H9 (cell line): ENCODE results near the gene YDJC. TPM values are rescaled to one million over a fixed set of nuclear protein-coding genes. Genes with fewer than 3 reads are reported as not detected.

Experiments
- DNase-seq: peaks from one replicate; pipeline ENCODE4 v3.0.0-alpha.2; 2017
- H2AFZ ChIP-seq: one replicate; pipeline ENCODE4 v1.6.1; 2013; ENCODE audit warnings: mild to moderate bottlenecking, low read length, control low read depth, moderate library complexity
- H2AK5ac ChIP-seq: 2 replicates; pipeline ENCODE4 v1.6.1; 2013; ENCODE audit warnings: low read length, control low read depth, mixed read lengths; ENCODE audit not compliant: insufficient read length
- H2BK120ac ChIP-seq: one replicate; pipeline ENCODE4 v1.6.1; 2013; ENCODE audit warnings: low read depth, mild to moderate bottlenecking, low read length, control low read depth, inconsistent platforms; ENCODE audit not compliant: poor library complexity, severe bottlenecking
- H2BK12ac ChIP-seq: 2 replicates; pipeline ENCODE4 v1.6.1; 2013; ENCODE audit warnings: low read length, control low read depth, mixed read lengths, low read depth; ENCODE audit not compliant: insufficient read length
- H2BK15ac ChIP-seq: 2 replicates; pipeline ENCODE4 v1.6.1; 2013; ENCODE audit warnings: low read depth, low read length, control low read depth
- H2BK20ac ChIP-seq: one replicate; pipeline ENCODE4 v1.6.1; 2013; ENCODE audit warnings: low read depth, mild to moderate bottlenecking, low read length, control low read depth, inconsistent platforms; ENCODE audit not compliant: poor library complexity, severe bottlenecking
- H2BK5ac ChIP-seq: 2 replicates; pipeline ENCODE4 v1.6.1; 2013; ENCODE audit warnings: low read length, control low read depth, mixed read lengths; ENCODE audit not compliant: insufficient read length
- H3K14ac ChIP-seq: 2 replicates; pipeline ENCODE4 v1.6.1; 2013; ENCODE audit warnings: low read length, control low read depth; ENCODE audit not compliant: insufficient read depth
- H3K18ac ChIP-seq: 2 replicates; pipeline ENCODE4 v1.6.1; 2013; ENCODE audit warnings: low read depth, mild to moderate bottlenecking, mixed read lengths, low read length, control low read depth; ENCODE audit not compliant: insufficient read length
- H3K23ac ChIP-seq: 2 replicates; pipeline ENCODE4 v1.6.1; 2013; ENCODE audit warnings: low read length, control low read depth, mixed read lengths, low read depth; ENCODE audit not compliant: insufficient read length
- H3K23me2 ChIP-seq: 2 replicates; pipeline ENCODE4 v1.6.1; 2013; ENCODE audit warnings: low read depth, mild to moderate bottlenecking, mixed read lengths, low read length, control low read depth; ENCODE audit not compliant: insufficient read length, poor library complexity, severe bottlenecking
- H3K27ac ChIP-seq: 2 replicates; pipeline ENCODE4 v1.5.1; 2013; ENCODE audit warnings: low read length, control low read depth, mixed read lengths, low read depth; ENCODE audit not compliant: insufficient read length
- H3K27me3 ChIP-seq: 2 replicates; pipeline ENCODE4 v1.6.1; 2013; ENCODE audit warnings: low read length, control low read depth, inconsistent platforms; ENCODE audit not compliant: insufficient read depth
- H3K4ac ChIP-seq: 2 replicates; pipeline ENCODE4 v1.6.1; 2013; ENCODE audit warnings: low read depth, mild to moderate bottlenecking, control low read depth, inconsistent platforms, low read length, moderate library complexity
- H3K4me1 ChIP-seq: 2 replicates; pipeline ENCODE4 v1.6.1; 2013; ENCODE audit warnings: low read length, control low read depth, inconsistent platforms; ENCODE audit not compliant: insufficient read depth
- H3K4me2 ChIP-seq: 2 replicates; pipeline ENCODE4 v1.6.1; 2013; ENCODE audit warnings: low read length, control low read depth, mixed read lengths; ENCODE audit not compliant: insufficient read length, insufficient read depth
- H3K56ac ChIP-seq: 2 replicates; pipeline ENCODE4 v1.6.1; 2013; ENCODE audit warnings: low read depth, mild to moderate bottlenecking, mixed read lengths, low read length, control low read depth; ENCODE audit not compliant: insufficient read length
- H3K79me1 ChIP-seq: 2 replicates; pipeline ENCODE4 v1.6.1; 2013; ENCODE audit warnings: low read depth, mild to moderate bottlenecking, moderate library complexity, low read length, control low read depth, inconsistent platforms; ENCODE audit not compliant: insufficient read depth, poor library complexity, severe bottlenecking
- H3K79me2 ChIP-seq: 2 replicates; pipeline ENCODE4 v1.6.1; 2013; ENCODE audit warnings: low read length, control low read depth, inconsistent platforms; ENCODE audit not compliant: insufficient read depth
- H3K9ac ChIP-seq: 2 replicates; pipeline ENCODE4 v1.6.1; 2013; ENCODE audit warnings: low read length, control low read depth, mixed read lengths; ENCODE audit not compliant: insufficient read length; ENCODE audit errors: extremely low read depth
- H3K9me3 ChIP-seq: one replicate; pipeline ENCODE4 v1.6.1; 2013; ENCODE audit warnings: low read depth, low read length, inconsistent platforms; ENCODE audit not compliant: control insufficient read depth
- H3T11ph ChIP-seq: one replicate; pipeline ENCODE4 v1.6.1; 2013; ENCODE audit warnings: mild to moderate bottlenecking, low read length, control low read depth, inconsistent platforms
- H4K20me1 ChIP-seq: one replicate; pipeline ENCODE4 v1.6.1; 2013; ENCODE audit not compliant: control insufficient read depth, insufficient read length, insufficient read depth
- H4K5ac ChIP-seq: 2 replicates; pipeline ENCODE4 v1.6.1; 2013; ENCODE audit warnings: low read depth, mild to moderate bottlenecking, mixed read lengths, low read length, control low read depth; ENCODE audit not compliant: insufficient read length
- H4K8ac ChIP-seq: replicated peaks from 2 replicates; pipeline ENCODE4 v1.6.1; 2013; ENCODE audit warnings: low read length, control low read depth, mixed read lengths, low read depth; ENCODE audit not compliant: insufficient read length
- H4K91ac ChIP-seq: 2 replicates; pipeline ENCODE4 v1.6.1; 2013; ENCODE audit warnings: low read depth, mild to moderate bottlenecking, moderate library complexity, mixed read lengths, low read length, control low read depth; ENCODE audit not compliant: insufficient read length
- H3K27ac Mint-ChIP-seq, 3 experiments: 2 replicates in 2 of 3; 3 replicates in 1 of 3; pipeline ENCODE4 v1.8.0; 2020 to 2021; ENCODE audit warnings: mixed read lengths in 3 of 3, mild to moderate bottlenecking in 1 of 3, moderate library complexity in 1 of 3
- H3K27me3 Mint-ChIP-seq: 2 replicates; pipeline ENCODE4 v1.8.0; 2021; ENCODE audit warnings: low read depth, mild to moderate bottlenecking, moderate library complexity, mixed read lengths
- H3K36me3 Mint-ChIP-seq, 3 experiments: 2 replicates in 2 of 3; 3 replicates in 1 of 3; pipeline ENCODE4 v1.8.0; 2020 to 2021; ENCODE audit warnings: low read depth in 3 of 3, mixed read lengths in 3 of 3; ENCODE audit not compliant: insufficient read depth in 1 of 3
- H3K4me1 Mint-ChIP-seq, 2 experiments: 2 replicates each; pipeline ENCODE4 v1.8.0; 2020; ENCODE audit warnings: mixed read lengths in 2 of 2
- H3K4me3 Mint-ChIP-seq, 2 experiments: 2 replicates in 1 of 2; 3 replicates in 1 of 2; pipeline ENCODE4 v1.8.0; 2020 to 2021; ENCODE audit warnings: mild to moderate bottlenecking in 2 of 2, mixed read lengths in 2 of 2, moderate library complexity in 1 of 2
- H3K9me3 Mint-ChIP-seq, 2 experiments: 2 replicates in 1 of 2; 3 replicates in 1 of 2; pipeline ENCODE4 v1.8.0; 2020; ENCODE audit warnings: mild to moderate bottlenecking in 2 of 2, mixed read lengths in 2 of 2, moderate library complexity in 1 of 2
- CTCF ChIP-seq: fragments of 200-600 bp; sonication (generic); conservative IDR thresholded peaks from 3 replicates; pipeline ENCODE4 v1.8.0; 2021; ENCODE audit warnings: antibody characterized with exemption, mild to moderate bottlenecking
- WGBS: extraction: QIAGEN DNeasy Blood & Tissue Kit; methylation state at CpG from one replicate; pipeline ENCODE4 v1.1.7; 2013; ENCODE audit warnings: missing lambda C conversion rate, low lambda C conversion rate, mixed read lengths; ENCODE audit not compliant: insufficient read length; ENCODE audit errors: extremely low coverage; 5-methylcytosine and 5-hydroxymethylcytosine counted together
- total RNA-seq: library from RNA; stranded (reverse); gene quantifications from 2 replicates; pipeline ENCODE4 v1.2.1, GENCODE V29; 2021

The YDJC gene
- total RNA-seq, 1 experiment from 2014 or later: 30.2 TPM

- no peak overlapping the region for H3K56ac ChIP-seq
- no CpG with 5 or more reads among the region's 12 CpGs for WGBS
- H3K27me3 Mint-ChIP-seq: no peaks in the 10 kb centered on the region; the same call in 1 of the 2 replicates
These were observed 44.9 kb upstream of the YDJC start for GRCh38 chr22:21674638-21675245.

More at GRCh38 chr22:21674638-21675245, 44.9 kb upstream of the YDJC start:
- H2BK5ac ChIP-seq: no peak overlapping the region
- H3K79me1 ChIP-seq: no peaks in the 10 kb centered on the region
- no peak for TF ChIP-seq CTCF
- no peak overlapping the region for H3K14ac ChIP-seq
- H3K27me3 ChIP-seq: no peaks in the 10 kb centered on the region
- H3T11ph ChIP-seq: no peak overlapping the region
- H2BK15ac ChIP-seq: no peak overlapping the region
- H3K23me2 ChIP-seq: no peaks in the 10 kb centered on the region
- no peak overlapping the region for H2BK120ac ChIP-seq
- H4K91ac ChIP-seq: no peak overlapping the region
- no peak overlapping the region for H3K4ac ChIP-seq
- no peaks in the 10 kb centered on the region for H4K20me1 ChIP-seq
- no peak overlapping the region for H3K23ac ChIP-seq
- H3K9ac ChIP-seq: no peak overlapping the region
- H3K4me1 ChIP-seq: no peaks in the 10 kb centered on the region
- no peak overlapping the region for H3K27ac ChIP-seq
- Mint-ChIP-seq H3K4me1 (peaks cover 0 to 7% of the 10 kb centered on the region in 2 experiments; a peak in 2 of 4 replicates), H3K36me3 (peaks cover 44 to 76% (median 75%) of the 10 kb centered on the region in 3 experiments), H3K27ac (no peak overlapping the region; a peak in 1 of 7 replicates), H3K9me3 (peaks cover 10 to 13% of the 10 kb centered on the region in 2 experiments; a peak in 4 of 5 replicates), H3K4me3 (no peak overlapping the region)
- H4K5ac ChIP-seq: no peak overlapping the region
- no peak overlapping the region for H3K4me2 ChIP-seq
- H3K9me3 ChIP-seq: no peaks in the 10 kb centered on the region
- no peak overlapping the region for H2BK12ac ChIP-seq
- no peaks in the 10 kb centered on the region for H3K79me2 ChIP-seq
- H3K18ac ChIP-seq: no peak overlapping the region
- H2AK5ac ChIP-seq: no peak overlapping the region
- no peak overlapping the region for H2AFZ ChIP-seq
- DNase-seq: no peak
- no peak overlapping the region for H4K8ac ChIP-seq
- no peak overlapping the region for H2BK20ac ChIP-seq
